IMR-90 (cell line): ENCODE data around the gene LRRC55.

Experiments used
- CEBPB ChIP-seq: IDR thresholded peaks from 2 replicates; pipeline ENCODE4 v1.6.1; 2012; ENCODE audit warnings: low read depth, low read length, improper control_type of control experiment
- CHD1 ChIP-seq: IDR thresholded peaks from 2 replicates; pipeline ENCODE4 v1.6.1; 2012; ENCODE audit warnings: low read depth, low read length, improper control_type of control experiment
- CTCF ChIP-seq: conservative IDR thresholded peaks from 2 replicates; pipeline ENCODE4 v1.5.1; 2012; ENCODE audit warnings: mild to moderate bottlenecking, low read depth, low read length, improper control_type of control experiment
- ELK1 ChIP-seq: fragments of 150-350 bp; IDR thresholded peaks from 2 replicates; pipeline ENCODE4 v1.6.1; 2016; ENCODE audit warnings: low read depth, mild to moderate bottlenecking, low read length, moderate library complexity, borderline replicate concordance
- FOS ChIP-seq: fragments of 150-350 bp; IDR thresholded peaks from 2 replicates; pipeline ENCODE4 v1.6.1; 2016; ENCODE audit warnings: low read depth, low read length
- MAFK ChIP-seq: IDR thresholded peaks from 2 replicates; pipeline ENCODE4 v1.6.1; 2012; ENCODE audit warnings: low read depth, low read length, improper control_type of control experiment
- MAZ ChIP-seq: IDR thresholded peaks from 2 replicates; pipeline ENCODE4 v1.6.1; 2012; ENCODE audit warnings: low read depth, mild to moderate bottlenecking, low read length, improper control_type of control experiment, moderate library complexity, borderline replicate concordance
- MXI1 ChIP-seq: IDR thresholded peaks from 2 replicates; pipeline ENCODE4 v1.6.1; 2012; ENCODE audit warnings: low read depth, mild to moderate bottlenecking, low read length, moderate library complexity, borderline replicate concordance
- POLR2A ChIP-seq: IDR thresholded peaks from 2 replicates; pipeline ENCODE4 v1.6.1; 2012; ENCODE audit warnings: mild to moderate bottlenecking, low read depth, low read length
- RCOR1 ChIP-seq: IDR thresholded peaks from 2 replicates; pipeline ENCODE4 v1.6.1; 2012; ENCODE audit warnings: mild to moderate bottlenecking, low read length, improper control_type of control experiment; ENCODE audit not compliant: insufficient replicate concordance

GRCh38 chr11:57155400-57155799 lies 26.4 kb upstream of the LRRC55 start:
- TF ChIP-seq CEBPB (no peak), CTCF (no peak), MAFK (no peak), ELK1 (no peak), POLR2A (no peak), MAZ (no peak), CHD1 (no peak), RCOR1 (no peak), FOS (no peak), MXI1 (no peak)
